ENCODE results near the gene NCOA3. TPM values are rescaled to one million over a fixed set of nuclear protein-coding genes. Genes with fewer than 3 reads are reported as not detected.

Gene NCOA3
- total RNA-seq, 1 experiment from 2014 or later = 25.9 TPM

- ATAC-seq = no peak
- CTCF ChIA-PET = no interaction called here
Observed at GRCh38 chr20:47496118-47496517, 5.6 kb upstream of the NCOA3 start.

More at GRCh38 chr20:47496118-47496517, 5.6 kb upstream of the NCOA3 start:
- no peaks in the 10 kb centered on the region for H3K9me3 ChIP-seq (ENCODE audit: control insufficient read depth in 1 of 2, insufficient read depth in 1 of 2, low read depth in 1 of 2, low read length in 2 of 2)
- intact Hi-C loops (cut with micrococcal nuclease) = no loop called here
- BruUV-seq (replicated peaks) = no TSS peak
- POLR2A ChIA-PET = no interaction called here
- H3K4me3 ChIP-seq (replicated peaks in 1 of 2; ENCODE audit: low read depth in 1 of 2, low read length in 2 of 2) = no peak overlapping the region
- H4K20me1 ChIP-seq (ENCODE audit: insufficient read depth) = no peaks in the 10 kb centered on the region
- RAD21 ChIA-PET (ENCODE audit: low non-redundant PET in 1 of 2, low total read pairs in 2 of 2, uncharacterized antibody in 2 of 2, unreplicated experiment in 2 of 2) = no interaction called here
- no peak for DNase-seq (ENCODE audit: low read depth, low spot score)
- H2AFZ ChIP-seq (ENCODE audit: low read depth, low read length, poor library complexity, severe bottlenecking) = no peak overlapping the region
- no peak overlapping the region for H3K9ac ChIP-seq (ENCODE audit: low read length)
- H3K79me2 ChIP-seq (ENCODE audit: insufficient read depth, low read length) = no peaks in the 10 kb centered on the region
- no peak overlapping the region for H3K4me2 ChIP-seq (ENCODE audit: low read length)
- H3K4me1 ChIP-seq (ENCODE audit: control insufficient read depth in 1 of 2, insufficient read depth in 2 of 2, low read length in 2 of 2) = peaks cover 29 to 36% of the 10 kb centered on the region in 2 experiments
- no peaks in the 10 kb centered on the region for H3K9me2 ChIP-seq (ENCODE audit: insufficient read depth)
- TF ChIP-seq RAD21 (IDR thresholded peaks at IDR 0.05; ENCODE audit: low read depth) (no peak), EZH2phosphoT487 (IDR thresholded peaks at IDR 0.05; ENCODE audit: borderline replicate concordance) (no peak), CTCF (IDR thresholded peaks at IDR 0.05 in 2 of 3, conservative IDR thresholded peaks at IDR 0.05 in 1 of 3; ENCODE audit: borderline replicate concordance in 1 of 3, insufficient read depth in 1 of 3, low read depth in 2 of 3, low read length in 2 of 3) (no peak)
- TF ChIP-seq, protein P1, sequence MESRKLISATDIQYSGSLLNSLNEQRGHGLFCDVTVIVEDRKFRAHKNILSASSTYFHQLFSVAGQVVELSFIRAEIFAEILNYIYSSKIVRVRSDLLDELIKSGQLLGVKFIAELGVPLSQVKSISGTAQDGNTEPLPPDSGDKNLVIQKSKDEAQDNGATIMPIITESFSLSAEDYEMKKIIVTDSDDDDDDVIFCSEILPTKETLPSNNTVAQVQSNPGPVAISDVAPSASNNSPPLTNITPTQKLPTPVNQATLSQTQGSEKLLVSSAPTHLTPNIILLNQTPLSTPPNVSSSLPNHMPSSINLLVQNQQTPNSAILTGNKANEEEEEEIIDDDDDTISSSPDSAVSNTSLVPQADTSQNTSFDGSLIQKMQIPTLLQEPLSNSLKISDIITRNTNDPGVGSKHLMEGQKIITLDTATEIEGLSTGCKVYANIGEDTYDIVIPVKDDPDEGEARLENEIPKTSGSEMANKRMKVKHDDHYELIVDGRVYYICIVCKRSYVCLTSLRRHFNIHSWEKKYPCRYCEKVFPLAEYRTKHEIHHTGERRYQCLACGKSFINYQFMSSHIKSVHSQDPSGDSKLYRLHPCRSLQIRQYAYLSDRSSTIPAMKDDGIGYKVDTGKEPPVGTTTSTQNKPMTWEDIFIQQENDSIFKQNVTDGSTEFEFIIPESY (IDR thresholded peaks at IDR 0.05; ENCODE audit: extremely low read depth, insufficient replicate concordance, low read length) = no peak
- H3K27ac ChIP-seq (ENCODE audit: low read depth, low read length) = no peak overlapping the region
- H3K36me3 ChIP-seq (ENCODE audit: control insufficient read depth in 1 of 2, insufficient read depth in 2 of 2, low read length in 2 of 2) = no peaks in the 10 kb centered on the region
- no peaks in the 10 kb centered on the region for H3K27me3 ChIP-seq (ENCODE audit: insufficient read depth, low read length)

Data from HCT116 (cell line).